ENCODE measurements around the gene TBX15.

GRCh38 chr1:118991448-118991847, 3.3 kb upstream of the TBX15 start:
- TF ChIP-seq CTCF (IDR thresholded peaks at IDR 0.05; ENCODE audit: insufficient read depth, low read depth, low read length) (no peak), EZH2 (IDR thresholded peaks at IDR 0.05; ENCODE audit: insufficient read depth, low read length) (no peak)

Data from astrocyte (in vitro differentiated cells and primary cell).